Measurements from ENCODE around the gene TSEN34. TPM values are rescaled to one million over a fixed set of nuclear protein-coding genes. Genes with fewer than 3 reads are reported as not detected.
"Not testable (repeated sequence)": the region's sequence is repeated elsewhere in the genome, so short reads cannot be mapped to it uniquely, and the experiment has no call there.

Gene TSEN34
- total and polyA plus RNA-seq, 4 donors = 21.5 to 46.3 (median 26.3) TPM

DNA sequence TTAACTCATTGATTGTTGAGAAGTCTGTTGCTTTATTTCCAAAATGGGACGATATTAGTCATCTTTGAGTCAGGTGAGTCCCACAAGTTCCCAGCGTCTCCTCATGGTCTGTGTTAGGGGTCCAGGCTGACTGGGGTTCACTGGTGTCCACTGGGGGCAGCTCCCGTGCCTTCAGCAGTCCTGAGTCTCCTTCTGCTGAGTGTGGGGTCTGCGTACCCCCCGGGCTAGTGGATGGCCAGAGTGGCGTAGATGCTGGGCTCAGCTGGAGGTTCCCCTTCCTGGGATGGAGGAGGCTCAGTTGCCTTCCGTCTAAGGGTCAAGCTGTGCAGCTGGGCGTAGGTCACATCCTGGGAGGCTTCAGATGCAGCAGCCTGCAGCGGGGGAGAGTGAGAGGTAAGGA, 25.8 kb downstream of the TSEN34 start:
- no peaks in the 10 kb centered on the region for H3K4me1 ChIP-seq (ENCODE audit: control insufficient read depth in 1 of 2, insufficient read depth in 2 of 2, low read length in 2 of 2)
- no peaks in the 10 kb centered on the region for H3K9me3 ChIP-seq (ENCODE audit: control insufficient read depth, low read length)
- DNase-seq (peak in 1 of 2 donors; percentile 16), ATAC-seq (ENCODE audit: low FRiP score) (no peak)
- H3K36me3 ChIP-seq (ENCODE audit: control insufficient read depth in 1 of 2, insufficient read depth in 2 of 2, low read length in 1 of 2) = no peaks in the 10 kb centered on the region
- intact Hi-C loops (cut with DNase I) = no loop called here
- no peak overlapping the region for H3K27ac ChIP-seq (ENCODE audit: low read depth in 1 of 2, low read length in 2 of 2)
- WGBS, 2 donors = 84% methylated on average over 8 to 9 of the region's 9 CpGs
- H3K27me3 ChIP-seq (ENCODE audit: control insufficient read depth in 1 of 2, insufficient read depth in 2 of 2, low read length in 1 of 2) = no peaks in the 10 kb centered on the region
- H3K4me3 ChIP-seq (ENCODE audit: low read length in 2 of 2) = no peak overlapping the region

DNA sequence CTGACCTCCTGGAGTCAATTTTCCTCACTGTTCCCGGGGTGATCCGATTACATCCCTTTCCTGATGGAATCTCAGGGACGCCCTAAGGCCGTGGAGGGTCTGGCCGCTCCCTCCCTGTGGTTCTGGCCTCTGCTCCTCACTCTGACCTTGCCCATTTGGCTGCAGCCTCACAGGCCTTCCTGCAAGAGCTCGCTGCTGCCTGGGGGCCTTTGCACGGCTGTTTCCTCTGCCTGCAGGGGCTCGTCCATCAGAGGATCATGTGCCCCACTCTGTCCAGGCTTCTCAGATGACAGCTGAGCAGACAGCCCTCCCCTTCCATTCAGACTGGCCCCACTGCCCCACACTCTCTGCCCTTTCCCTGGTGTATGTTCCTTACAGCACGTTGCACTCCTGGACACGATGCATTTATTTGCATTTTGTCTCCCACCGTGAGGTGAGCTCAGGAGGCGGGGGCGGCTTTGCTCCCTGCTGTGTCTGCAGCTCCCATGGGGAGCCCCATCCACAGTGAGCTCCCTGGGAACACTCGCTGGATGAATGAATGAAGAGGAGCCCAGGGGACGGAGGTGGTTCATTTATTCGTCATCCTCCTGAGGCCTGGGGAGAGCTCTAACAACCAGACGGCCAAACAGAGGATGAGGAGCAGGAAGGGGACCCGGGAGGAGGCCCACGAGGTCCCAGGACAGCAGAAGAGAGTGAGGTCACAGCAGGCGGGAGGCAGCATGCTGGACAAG, 26.6 kb downstream of the TSEN34 start:
- H3K27me3 ChIP-seq (ENCODE audit: control insufficient read depth in 1 of 2, insufficient read depth in 2 of 2, low read length in 1 of 2); H3K4me1 ChIP-seq (ENCODE audit: control insufficient read depth in 1 of 2, insufficient read depth in 2 of 2, low read length in 2 of 2); ATAC-seq (ENCODE audit: low FRiP score); H3K36me3 ChIP-seq (ENCODE audit: control insufficient read depth in 1 of 2, insufficient read depth in 2 of 2, low read length in 1 of 2); DNase-seq; intact Hi-C loops (cut with DNase I); H3K4me3 ChIP-seq (ENCODE audit: low read length in 2 of 2); H3K27ac ChIP-seq (ENCODE audit: low read depth in 1 of 2, low read length in 2 of 2); H3K9me3 ChIP-seq (ENCODE audit: control insufficient read depth, low read length): not testable (repeated sequence)
- WGBS, 2 donors = 47 to 61% methylated on average over 14 to 17 of the region's 20 CpGs

DNA sequence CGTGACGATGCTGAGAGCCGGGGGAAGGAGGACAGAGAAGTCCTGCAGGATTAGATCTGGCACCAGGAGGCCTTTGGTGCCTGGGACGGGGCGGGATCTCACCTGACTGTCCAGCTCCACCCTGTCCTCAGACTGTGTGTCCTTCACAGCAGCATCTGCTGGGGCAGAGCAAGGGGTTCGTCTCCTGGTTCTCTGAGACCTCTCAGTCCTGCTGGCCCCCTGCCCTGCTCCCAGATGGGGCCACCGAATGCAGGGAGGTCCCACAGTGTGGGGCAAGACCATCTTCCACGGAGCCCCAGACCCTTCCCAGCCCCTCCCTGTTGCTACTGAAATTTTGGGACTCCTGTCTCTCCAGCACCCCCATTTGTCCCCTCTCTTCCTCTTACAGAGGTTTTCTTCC, 27.2 kb downstream of the TSEN34 start:
- ATAC-seq (ENCODE audit: low FRiP score) (no peak), DNase-seq (no peak)
- Histone ChIP-seq H3K4me3 (ENCODE audit: low read length in 2 of 2) (no peak overlapping the region), H3K9me3 (ENCODE audit: control insufficient read depth, low read length) (no peaks in the 10 kb centered on the region), H3K4me1 (ENCODE audit: control insufficient read depth in 1 of 2, insufficient read depth in 2 of 2, low read length in 2 of 2) (no peaks in the 10 kb centered on the region), H3K27me3 (ENCODE audit: control insufficient read depth in 1 of 2, insufficient read depth in 2 of 2, low read length in 1 of 2) (no peaks in the 10 kb centered on the region), H3K36me3 (ENCODE audit: control insufficient read depth in 1 of 2, insufficient read depth in 2 of 2, low read length in 1 of 2) (no peaks in the 10 kb centered on the region), H3K27ac (ENCODE audit: low read depth in 1 of 2, low read length in 2 of 2) (no peak overlapping the region)
- WGBS, 2 donors = 78 to 85% methylated on average over 5 to 8 of the region's 8 CpGs
- intact Hi-C loops (cut with DNase I) = no loop called here

DNA sequence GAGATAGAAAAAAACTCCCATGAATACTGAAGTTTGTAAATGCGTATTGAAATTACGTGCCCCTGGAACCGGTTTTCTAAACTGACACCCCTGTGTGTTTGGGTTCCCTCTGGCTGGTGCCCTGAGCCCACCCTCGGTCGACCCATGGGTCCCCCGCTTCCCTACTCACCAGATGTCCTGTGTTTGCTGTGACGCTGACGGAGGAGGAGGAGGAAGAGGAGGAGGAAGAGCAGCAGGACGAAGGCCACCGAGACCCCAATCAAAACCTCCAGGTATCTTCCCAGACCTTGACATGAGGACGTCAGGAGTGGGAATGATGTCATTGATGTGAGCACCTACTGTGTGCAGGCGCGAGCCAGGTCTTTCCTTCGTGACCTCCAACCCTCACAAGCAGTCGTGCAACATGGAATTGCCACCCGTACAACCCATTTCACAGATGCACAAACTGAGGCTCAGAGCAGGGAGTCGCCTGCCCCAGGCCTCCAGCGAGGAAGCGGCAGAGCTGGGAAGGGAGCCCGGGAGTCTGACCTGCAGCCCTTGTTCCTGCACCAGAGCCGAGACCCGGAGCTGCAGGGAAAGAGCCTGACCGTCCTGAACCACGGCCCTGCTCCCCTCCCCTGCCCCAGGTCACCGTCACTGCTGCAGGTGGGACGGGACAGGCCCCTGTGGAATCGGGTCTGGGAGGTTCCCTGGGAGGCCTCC, 28.0 kb downstream of the TSEN34 start:
- WGBS, 2 donors = 90 to 92% methylated on average over 27 of the region's 27 CpGs
- peak in 1 of 2 donors; percentile 42 for DNase-seq
- no peaks in the 10 kb centered on the region for H3K27me3 ChIP-seq (ENCODE audit: control insufficient read depth in 1 of 2, insufficient read depth in 2 of 2, low read length in 1 of 2)
- intact Hi-C loops (cut with DNase I) = no loop called here
- H3K9me3 ChIP-seq (ENCODE audit: control insufficient read depth, low read length) = no peaks in the 10 kb centered on the region
- no peaks in the 10 kb centered on the region for H3K36me3 ChIP-seq (ENCODE audit: control insufficient read depth in 1 of 2, insufficient read depth in 2 of 2, low read length in 1 of 2)
- H3K4me3 ChIP-seq (ENCODE audit: low read length in 2 of 2) = no peak overlapping the region
- no peak for ATAC-seq (ENCODE audit: low FRiP score)
- no peak overlapping the region for H3K27ac ChIP-seq (ENCODE audit: low read depth in 1 of 2, low read length in 2 of 2)
- H3K4me1 ChIP-seq (ENCODE audit: control insufficient read depth in 1 of 2, insufficient read depth in 2 of 2, low read length in 2 of 2) = no peaks in the 10 kb centered on the region

DNA sequence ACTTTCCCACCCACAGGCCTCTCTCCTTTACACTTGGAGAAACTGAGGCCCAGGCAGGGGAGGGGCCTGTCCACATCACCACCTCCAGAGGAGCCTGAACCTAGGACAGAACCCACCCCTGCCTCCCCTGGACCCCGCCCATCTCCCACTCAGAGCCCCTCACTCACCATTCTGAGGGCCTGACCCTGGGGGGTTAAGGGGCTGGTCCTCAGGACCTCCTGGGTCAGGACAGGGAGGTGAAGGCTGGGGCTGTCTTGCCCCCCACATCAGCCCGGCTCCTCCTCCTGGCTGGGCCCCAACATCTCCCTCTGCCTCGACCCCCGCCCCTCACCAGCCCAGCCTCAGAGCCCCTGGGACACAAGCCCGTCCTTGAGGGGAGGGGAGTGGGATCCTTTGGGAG, 28.6 kb downstream of the TSEN34 start:
- intact Hi-C loops (cut with DNase I); H3K27ac ChIP-seq (ENCODE audit: low read depth in 1 of 2, low read length in 2 of 2); H3K4me3 ChIP-seq (ENCODE audit: low read length in 2 of 2); ATAC-seq (ENCODE audit: low FRiP score); H3K27me3 ChIP-seq (ENCODE audit: control insufficient read depth in 1 of 2, insufficient read depth in 2 of 2, low read length in 1 of 2); H3K9me3 ChIP-seq (ENCODE audit: control insufficient read depth, low read length); H3K36me3 ChIP-seq (ENCODE audit: control insufficient read depth in 1 of 2, insufficient read depth in 2 of 2, low read length in 1 of 2); H3K4me1 ChIP-seq (ENCODE audit: control insufficient read depth in 1 of 2, insufficient read depth in 2 of 2, low read length in 2 of 2): not testable (repeated sequence)
- DNase-seq = peak in 1 of 2 donors; percentile 44
- WGBS, 2 donors = 79 to 83% methylated on average over 2 to 5 of the region's 5 CpGs

DNA sequence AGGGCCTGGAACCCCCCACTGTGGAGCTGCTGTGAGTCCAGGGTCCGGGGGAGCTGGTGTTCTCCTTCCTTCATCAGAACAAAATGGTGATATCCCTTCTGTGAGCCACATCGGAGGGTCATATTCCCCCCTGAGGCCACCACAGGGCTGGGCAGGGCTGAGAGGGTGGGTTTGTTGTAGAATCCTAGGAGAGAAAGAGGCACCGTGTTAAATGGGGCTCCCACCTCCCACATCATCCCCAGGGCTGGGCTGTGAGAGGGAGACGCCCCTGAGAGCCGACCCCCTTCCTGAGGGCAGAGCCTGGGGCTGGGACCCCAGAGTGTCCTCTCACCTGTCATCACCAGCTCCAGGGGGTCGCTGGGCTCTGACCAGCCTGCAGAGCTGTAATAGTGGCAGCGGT, 30.8 kb downstream of the TSEN34 start:
- H3K27me3 ChIP-seq (ENCODE audit: control insufficient read depth in 1 of 2, insufficient read depth in 2 of 2, low read length in 1 of 2); H3K27ac ChIP-seq (ENCODE audit: low read depth in 1 of 2, low read length in 2 of 2); H3K36me3 ChIP-seq (ENCODE audit: control insufficient read depth in 1 of 2, insufficient read depth in 2 of 2, low read length in 1 of 2); DNase-seq; H3K4me3 ChIP-seq (ENCODE audit: low read length in 2 of 2); ATAC-seq (ENCODE audit: low FRiP score); H3K4me1 ChIP-seq (ENCODE audit: control insufficient read depth in 1 of 2, insufficient read depth in 2 of 2, low read length in 2 of 2); H3K9me3 ChIP-seq (ENCODE audit: control insufficient read depth, low read length): not testable (repeated sequence)
- 72 to 74% methylated on average over 6 to 7 of the region's 7 CpGs for WGBS, 2 donors
- intact Hi-C loops (cut with DNase I) = loop anchor here in 1 of 2 donors (2.0 kb wide), 1 partner anchor 17 kb away; no protein-coding TSS in a partner anchor

DNA sequence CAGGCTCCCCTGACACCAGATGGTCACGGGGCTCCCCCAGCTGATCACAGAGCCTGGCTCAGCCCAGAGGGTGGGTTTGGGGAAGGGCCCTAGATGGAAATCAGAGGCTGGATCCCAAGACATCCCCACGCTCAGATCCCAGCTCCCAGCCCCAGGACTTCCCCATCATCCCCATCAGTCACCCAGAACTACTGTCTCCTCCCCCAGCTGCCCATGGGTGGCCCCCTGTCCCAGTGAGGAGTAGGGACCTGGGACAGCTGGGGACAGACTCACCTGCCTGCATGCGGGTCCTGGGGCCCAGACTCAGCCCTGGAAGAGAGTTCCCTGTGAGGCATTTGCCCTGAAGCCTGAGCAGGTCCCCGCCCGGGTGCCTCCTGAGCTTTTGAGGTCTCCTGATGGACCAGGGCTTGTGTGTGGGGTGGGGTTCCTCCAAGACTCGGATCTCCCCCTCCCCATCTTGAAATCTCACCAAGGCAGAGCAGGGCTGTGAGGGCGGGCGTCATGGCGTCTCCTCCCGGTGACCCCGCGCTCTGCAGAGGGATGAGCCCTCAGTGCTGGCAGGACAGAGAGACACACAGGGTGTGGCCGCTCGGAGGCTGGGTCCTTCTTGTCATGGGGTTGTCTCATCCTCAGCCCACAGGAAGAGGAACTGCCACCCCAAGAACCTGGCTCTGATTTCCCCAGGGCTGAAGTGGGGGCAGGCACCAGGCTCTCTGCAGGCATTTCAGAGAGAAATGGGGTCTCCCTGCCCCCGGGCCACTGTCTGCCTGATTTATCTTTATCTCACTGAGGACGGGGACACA, 31.6 kb downstream of the TSEN34 start, which contains the start of gene LILRB3:
Gene LILRB3, minus strand, starts transcription at position 534 of the 803 bp plus-strand sequence. Its CDS starts 31 bp downstream, at position 503.
- WGBS, 2 donors = 63 to 69% methylated on average over 16 of the region's 16 CpGs
- H3K4me1 ChIP-seq (ENCODE audit: control insufficient read depth in 1 of 2, insufficient read depth in 2 of 2, low read length in 2 of 2); H3K9me3 ChIP-seq (ENCODE audit: control insufficient read depth, low read length); H3K27me3 ChIP-seq (ENCODE audit: control insufficient read depth in 1 of 2, insufficient read depth in 2 of 2, low read length in 1 of 2); DNase-seq; H3K27ac ChIP-seq (ENCODE audit: low read depth in 1 of 2, low read length in 2 of 2); H3K4me3 ChIP-seq (ENCODE audit: low read length in 2 of 2); H3K36me3 ChIP-seq (ENCODE audit: control insufficient read depth in 1 of 2, insufficient read depth in 2 of 2, low read length in 1 of 2): not testable (repeated sequence)
- intact Hi-C loops (cut with DNase I) = loop anchor here in 1 of 2 donors (2.0 kb wide), 1 partner anchor 16 kb away; no protein-coding TSS in a partner anchor
- ATAC-seq (ENCODE audit: low FRiP score) = peak; percentile 50

DNA sequence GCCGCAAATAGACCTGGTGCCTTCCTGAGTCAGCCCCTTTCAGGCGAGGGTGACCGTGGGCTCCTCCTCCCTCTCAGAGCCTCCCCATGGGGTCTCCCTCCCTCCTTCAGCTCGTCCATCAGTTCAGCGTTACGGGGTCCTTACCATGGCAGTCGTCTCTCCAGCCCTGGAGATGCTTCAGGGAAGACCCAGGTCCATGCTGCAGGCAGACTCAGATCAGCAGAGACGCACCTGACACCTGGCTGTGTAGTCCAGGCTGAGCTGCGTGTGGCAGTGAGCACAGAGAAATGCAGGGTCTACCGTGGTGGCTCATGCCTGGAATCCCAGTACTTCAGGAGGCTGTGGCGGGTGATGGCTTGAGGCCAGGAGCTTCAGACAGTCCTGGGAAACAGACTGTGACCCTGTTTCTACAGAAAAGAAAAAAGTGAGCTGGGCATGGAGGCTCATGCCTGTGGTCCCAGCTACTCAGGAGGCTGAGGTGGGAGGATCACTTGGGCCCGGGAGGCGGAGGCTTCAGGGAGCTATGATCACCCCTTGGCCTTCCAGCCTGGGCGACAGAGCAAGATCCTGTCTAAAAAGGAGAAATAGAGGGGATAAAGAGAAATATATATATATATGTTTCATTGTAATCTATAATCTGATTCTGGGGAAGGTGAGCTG, 32.3 kb downstream of the TSEN34 start:
- WGBS, 2 donors = 25 to 28% methylated on average over 14 of the region's 14 CpGs
- not testable (repeated sequence) for H3K4me1 ChIP-seq (ENCODE audit: control insufficient read depth in 1 of 2, insufficient read depth in 2 of 2, low read length in 2 of 2); H3K36me3 ChIP-seq (ENCODE audit: control insufficient read depth in 1 of 2, insufficient read depth in 2 of 2, low read length in 1 of 2); H3K9me3 ChIP-seq (ENCODE audit: control insufficient read depth, low read length); H3K27ac ChIP-seq (ENCODE audit: low read depth in 1 of 2, low read length in 2 of 2); H3K4me3 ChIP-seq (ENCODE audit: low read length in 2 of 2); H3K27me3 ChIP-seq (ENCODE audit: control insufficient read depth in 1 of 2, insufficient read depth in 2 of 2, low read length in 1 of 2)
- intact Hi-C loops (cut with DNase I) = loop anchor here in 1 of 2 donors (2.0 kb wide), 1 partner anchor 15 kb away; no protein-coding TSS in a partner anchor
- DNase-seq (peak in 1 of 2 donors; percentile 41), ATAC-seq (ENCODE audit: low FRiP score) (peak; percentile 61)

All from aorta (tissue), 5 donors.